Prostate gland (tissue), 2 donors: ENCODE results near the gene SPARCL1. TPM values are rescaled to one million over a fixed set of nuclear protein-coding genes. Genes with fewer than 3 reads are reported as not detected.

Experiments used
- DNase-seq: peaks from one replicate; pipeline ENCODE4 v3.0.0-alpha.2; 2019; ENCODE audit warnings: low spot score
- H3K27ac ChIP-seq, 2 donors: fragments of 200-600 bp; sonication (generic); 2 replicates each; pipeline ENCODE4 v1.5.1; 2017 to 2019
- H3K27me3 ChIP-seq: fragments of 200-600 bp; sonication (generic); replicated peaks from 2 replicates; pipeline ENCODE4 v1.5.1; 2019; ENCODE audit not compliant: insufficient read depth
- H3K36me3 ChIP-seq, 2 donors: fragments of 200-600 bp; sonication (generic); 1 replicate in 1 of 2; 2 replicates in 1 of 2; pipeline versions ENCODE4 v1.5.1 to v1.8.1; 2017 to 2019
- H3K4me1 ChIP-seq: fragments of 200-600 bp; sonication (generic); replicated peaks from 2 replicates; pipeline ENCODE4 v1.5.1; 2019
- H3K4me3 ChIP-seq, 2 donors: fragments of 200-600 bp; sonication (generic); 2 replicates each; pipeline ENCODE4 v1.5.1; 2017 to 2019
- H3K9me3 ChIP-seq: fragments of 200-600 bp; sonication (generic); 2 replicates; pipeline ENCODE4 v1.5.1; 2017
- POLR2A ChIP-seq: fragments of 450-650 bp; IDR thresholded peaks from one replicate; pipeline ENCODE4 v1.6.1; 2016; ENCODE audit warnings: antibody characterized with exemption, mild to moderate bottlenecking
- POLR2AphosphoS5 ChIP-seq: sonication (generic); formaldehyde crosslinking; IDR thresholded peaks from one replicate; pipeline ENCODE4 v1.6.1; 2017; ENCODE audit warnings: antibody characterized with exemption
- WGBS: methylation state at CpG from one replicate; pipeline ENCODE4 v1.1.5; 2018; 5-methylcytosine and 5-hydroxymethylcytosine counted together
- intact Hi-C: fragments of 100-400 bp; cut with DNase I; formaldehyde crosslinking; loops from one replicate; pipeline ENCODE4 v1.14.2; 2022
- total RNA-seq, 2 donors: library from RNA; depleted of rRNA; stranded (reverse); fragments of >200 nt; gene quantifications; one replicate each; pipeline ENCODE4 v1.1.0, GENCODE V29; 2016
- TF ChIP-seq, protein P1 (sequence below), 4 experiments: fragments of 200-600 bp in 2 of 4; fragments of 450-650 bp in 2 of 4; sonication (generic) in 2 of 4; IDR thresholded peaks; 1 replicate in 3 of 4; 2 replicates in 1 of 4; pipeline ENCODE4 v1.5.1; 2016 to 2019; ENCODE audit warnings: antibody characterized with exemption in 4 of 4, mild to moderate bottlenecking in 2 of 4, moderate library complexity in 2 of 4

Gene SPARCL1
- total RNA-seq, 2 donors from 2014 or later = 248 to 377 TPM

DNA sequence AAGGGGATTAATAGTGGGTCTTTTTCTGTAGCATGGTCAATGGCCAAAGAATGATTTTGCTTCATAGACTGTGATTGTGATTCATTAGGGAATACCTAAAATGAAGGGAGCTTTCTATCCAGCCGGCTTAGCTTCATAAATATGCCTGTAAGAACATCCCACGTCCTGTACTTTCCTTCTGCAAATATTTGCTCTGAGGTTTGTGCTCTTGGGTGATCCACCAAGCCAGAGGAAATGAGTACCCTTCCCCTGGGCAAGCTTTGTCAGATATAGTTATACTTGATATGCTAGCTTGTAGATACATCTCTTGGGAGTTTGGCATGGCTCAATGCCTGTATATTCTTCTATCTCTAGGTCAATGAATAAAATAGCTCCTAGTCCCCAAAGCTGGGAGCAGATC is 28.2 kb upstream of the SPARCL1 start:
- no peaks in the 10 kb centered on the region for H3K36me3 ChIP-seq
- H3K4me3 ChIP-seq = no peak overlapping the region
- no peaks in the 10 kb centered on the region for H3K4me1 ChIP-seq
- WGBS = 35% methylated on average over 2 of the region's 2 CpGs
- H3K27me3 ChIP-seq = no peaks in the 10 kb centered on the region
- DNase-seq = no peak
- H3K9me3 ChIP-seq = no peaks in the 10 kb centered on the region
- TF ChIP-seq, protein P1, sequence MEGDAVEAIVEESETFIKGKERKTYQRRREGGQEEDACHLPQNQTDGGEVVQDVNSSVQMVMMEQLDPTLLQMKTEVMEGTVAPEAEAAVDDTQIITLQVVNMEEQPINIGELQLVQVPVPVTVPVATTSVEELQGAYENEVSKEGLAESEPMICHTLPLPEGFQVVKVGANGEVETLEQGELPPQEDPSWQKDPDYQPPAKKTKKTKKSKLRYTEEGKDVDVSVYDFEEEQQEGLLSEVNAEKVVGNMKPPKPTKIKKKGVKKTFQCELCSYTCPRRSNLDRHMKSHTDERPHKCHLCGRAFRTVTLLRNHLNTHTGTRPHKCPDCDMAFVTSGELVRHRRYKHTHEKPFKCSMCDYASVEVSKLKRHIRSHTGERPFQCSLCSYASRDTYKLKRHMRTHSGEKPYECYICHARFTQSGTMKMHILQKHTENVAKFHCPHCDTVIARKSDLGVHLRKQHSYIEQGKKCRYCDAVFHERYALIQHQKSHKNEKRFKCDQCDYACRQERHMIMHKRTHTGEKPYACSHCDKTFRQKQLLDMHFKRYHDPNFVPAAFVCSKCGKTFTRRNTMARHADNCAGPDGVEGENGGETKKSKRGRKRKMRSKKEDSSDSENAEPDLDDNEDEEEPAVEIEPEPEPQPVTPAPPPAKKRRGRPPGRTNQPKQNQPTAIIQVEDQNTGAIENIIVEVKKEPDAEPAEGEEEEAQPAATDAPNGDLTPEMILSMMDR (IDR thresholded peaks at IDR 0.05) = no peak
- TF ChIP-seq POLR2A = no peak
- no peak for TF ChIP-seq POLR2AphosphoS5
- no peak overlapping the region for H3K27ac ChIP-seq
- intact Hi-C loops = loop anchor here (10.0 kb wide), 1 partner anchor 117 kb away; no protein-coding TSS in a partner anchor

DNA sequence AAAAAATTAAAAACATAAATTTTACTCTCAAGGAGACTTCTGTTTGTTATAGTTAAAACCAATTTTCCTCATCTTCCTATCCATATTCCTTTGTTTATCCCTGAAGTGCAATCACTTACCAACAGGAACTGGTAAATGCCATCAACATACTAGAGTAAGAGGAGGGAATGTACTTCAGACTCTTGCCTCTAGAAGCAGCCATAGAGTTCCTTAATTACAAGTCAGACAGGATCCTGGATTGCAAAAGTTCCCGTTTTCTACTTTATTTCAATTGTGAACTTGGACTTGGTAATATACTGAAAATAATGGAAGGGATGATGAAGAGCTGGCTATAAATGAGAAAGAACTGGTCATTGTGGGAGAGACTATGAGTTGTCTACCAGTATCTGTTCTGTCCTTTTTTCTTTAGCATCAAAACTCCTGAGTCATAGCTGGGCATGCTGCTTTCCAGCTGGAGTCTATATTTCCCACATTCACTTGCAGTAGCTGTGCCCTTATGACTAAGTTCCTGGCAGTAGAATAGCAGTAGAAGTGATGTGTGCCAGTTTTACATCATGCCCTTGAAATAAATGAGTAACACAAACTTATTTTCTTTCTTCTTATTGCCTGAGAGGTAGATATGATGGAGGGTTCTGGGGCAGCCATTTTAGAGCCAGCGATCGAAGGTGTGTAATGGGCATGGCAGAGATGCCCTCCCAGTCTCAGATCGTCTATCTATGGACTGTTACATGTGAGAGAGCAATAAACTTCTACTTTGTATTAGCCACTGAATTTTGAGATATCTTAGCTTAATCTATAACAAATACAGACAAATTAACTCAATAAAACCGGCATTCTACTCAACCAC is 26.8 kb upstream of the SPARCL1 start:
- Histone ChIP-seq H3K27me3 (no peaks in the 10 kb centered on the region), H3K4me3 (no peak overlapping the region), H3K36me3 (no peaks in the 10 kb centered on the region), H3K4me1 (no peaks in the 10 kb centered on the region), H3K9me3 (no peaks in the 10 kb centered on the region), H3K27ac (no peak overlapping the region)
- no peak for DNase-seq
- 85% methylated on average over 5 of the region's 5 CpGs for WGBS
- intact Hi-C loops = loop anchor here (10.0 kb wide), 1 partner anchor 119 kb away; no protein-coding TSS in a partner anchor
- TF ChIP-seq, protein P1 (IDR thresholded peaks at IDR 0.05) = no peak
- TF ChIP-seq POLR2A (no peak), POLR2AphosphoS5 (no peak)

DNA sequence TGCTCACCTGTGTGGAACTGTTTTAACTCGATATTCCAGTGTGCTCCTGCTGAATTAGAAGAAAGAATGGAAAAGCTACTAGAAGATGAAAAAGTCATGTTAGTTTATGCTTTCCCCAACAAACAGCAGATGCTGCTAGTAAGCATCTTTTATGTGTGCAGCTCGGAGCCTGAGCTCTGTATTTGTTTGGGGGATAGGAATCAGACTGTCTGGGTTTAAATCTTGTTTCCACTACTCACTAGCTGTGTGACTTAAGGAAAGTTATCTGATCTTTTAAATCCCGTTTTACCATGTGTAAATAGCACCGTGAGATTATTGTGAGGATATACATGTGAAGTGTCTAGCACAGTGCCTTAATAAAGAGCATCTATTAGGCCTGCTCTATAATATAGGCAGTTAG is 24.0 kb upstream of the SPARCL1 start:
- H3K27me3 ChIP-seq = no peaks in the 10 kb centered on the region
- 66% methylated on average over 4 of the region's 4 CpGs for WGBS

DNA sequence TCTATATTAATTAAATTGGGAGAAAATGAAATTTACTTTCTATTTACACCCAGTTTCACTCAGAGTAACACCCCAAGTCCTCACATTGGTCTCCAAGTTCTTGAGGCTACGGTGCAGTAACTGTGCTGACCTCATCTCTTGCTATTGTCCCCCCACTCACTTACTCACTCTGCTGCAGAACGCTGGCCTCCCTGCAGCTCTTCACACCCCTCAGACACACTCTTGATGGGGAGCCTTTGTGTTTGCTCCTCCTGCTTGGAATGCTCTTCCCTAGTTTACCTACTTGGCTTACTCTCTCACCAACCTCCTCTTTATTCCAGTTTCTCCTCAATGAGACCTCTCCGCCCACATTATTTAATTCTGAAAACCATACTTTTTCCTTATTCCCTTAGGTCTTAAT is 22.2 kb upstream of the SPARCL1 start:
- 71% methylated on average over 3 of the region's 3 CpGs for WGBS
- DNase-seq = no peak

More for the DNA sequence above, 24.0 kb upstream of the SPARCL1 start:
- no peaks in the 10 kb centered on the region for H3K4me1 ChIP-seq
- no peak for DNase-seq
- no peak overlapping the region for H3K4me3 ChIP-seq
- intact Hi-C loops = loop anchor here (10.0 kb wide), 1 partner anchor 122 kb away; no protein-coding TSS in a partner anchor
- TF ChIP-seq POLR2AphosphoS5 = no peak
- TF ChIP-seq, protein P1 (IDR thresholded peaks at IDR 0.05) = no peak
- no peak for TF ChIP-seq POLR2A
- no peak overlapping the region for H3K27ac ChIP-seq
- no peaks in the 10 kb centered on the region for H3K36me3 ChIP-seq
- H3K9me3 ChIP-seq = no peaks in the 10 kb centered on the region

More for the DNA sequence above, 22.2 kb upstream of the SPARCL1 start:
- no peaks in the 10 kb centered on the region for H3K36me3 ChIP-seq
- no peaks in the 10 kb centered on the region for H3K9me3 ChIP-seq
- TF ChIP-seq POLR2AphosphoS5 (no peak), POLR2A (no peak)
- TF ChIP-seq, protein P1 (IDR thresholded peaks at IDR 0.05) = no peak
- intact Hi-C loops = loop anchor here (10.0 kb wide), 1 partner anchor 123 kb away; no protein-coding TSS in a partner anchor
- no peak overlapping the region for H3K27ac ChIP-seq
- H3K4me1 ChIP-seq = no peaks in the 10 kb centered on the region
- H3K27me3 ChIP-seq = no peaks in the 10 kb centered on the region
- H3K4me3 ChIP-seq = no peak overlapping the region
